Kidney capillary endothelial cell (primary cell): ENCODE measurements around the gene USHBP1.

Experiments used
- DNase-seq: peaks from one replicate; pipeline ENCODE4 v3.0.0-alpha.2; 2018; ENCODE audit warnings: low spot score

The USHBP1 gene

DNA sequence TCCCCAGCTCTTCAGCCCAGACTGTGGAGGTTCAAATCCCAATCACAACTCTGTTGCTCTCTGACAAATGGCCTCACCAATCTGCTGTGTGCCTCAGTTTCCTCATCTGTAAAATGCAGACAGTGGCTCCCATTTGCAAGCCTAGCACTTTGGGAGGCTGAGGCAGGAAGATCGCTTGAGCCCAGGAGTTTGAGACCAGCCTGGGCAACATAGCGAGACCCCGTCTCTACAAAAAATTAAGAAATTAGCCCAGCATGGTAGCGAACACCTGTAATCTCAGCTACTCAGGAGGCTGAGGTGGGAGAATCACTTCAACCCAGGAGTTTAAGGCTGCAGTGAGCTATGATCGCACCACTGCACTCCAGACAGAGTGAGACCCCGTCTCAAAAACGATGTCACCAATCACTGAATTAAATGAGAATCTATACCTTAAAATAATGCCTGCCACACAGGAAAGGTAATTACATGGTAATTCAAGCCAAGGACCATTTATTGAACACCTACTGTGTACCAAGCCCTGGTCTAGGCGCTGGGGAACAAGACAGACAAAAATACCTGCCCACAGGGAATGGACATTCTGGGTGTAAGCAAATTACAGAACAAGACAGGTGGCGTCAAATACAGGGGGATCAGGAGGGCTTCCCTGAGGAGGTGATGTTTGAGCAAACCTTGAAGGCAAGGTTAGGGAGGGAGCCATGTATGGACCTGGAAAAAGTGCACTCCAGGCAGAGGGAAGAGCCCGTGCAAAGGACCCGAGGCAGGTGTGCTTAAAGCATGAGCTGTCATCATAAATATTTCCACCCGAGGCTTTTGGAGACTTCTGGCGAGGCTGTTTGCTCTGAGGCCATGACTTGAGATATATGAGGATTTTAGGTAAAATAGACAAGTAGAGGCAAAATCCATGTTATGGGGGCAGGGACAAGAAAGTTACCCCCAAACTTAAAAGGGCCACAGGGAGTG is 26.5 kb downstream of the USHBP1 start:
- DNase-seq, result no peak

DNA sequence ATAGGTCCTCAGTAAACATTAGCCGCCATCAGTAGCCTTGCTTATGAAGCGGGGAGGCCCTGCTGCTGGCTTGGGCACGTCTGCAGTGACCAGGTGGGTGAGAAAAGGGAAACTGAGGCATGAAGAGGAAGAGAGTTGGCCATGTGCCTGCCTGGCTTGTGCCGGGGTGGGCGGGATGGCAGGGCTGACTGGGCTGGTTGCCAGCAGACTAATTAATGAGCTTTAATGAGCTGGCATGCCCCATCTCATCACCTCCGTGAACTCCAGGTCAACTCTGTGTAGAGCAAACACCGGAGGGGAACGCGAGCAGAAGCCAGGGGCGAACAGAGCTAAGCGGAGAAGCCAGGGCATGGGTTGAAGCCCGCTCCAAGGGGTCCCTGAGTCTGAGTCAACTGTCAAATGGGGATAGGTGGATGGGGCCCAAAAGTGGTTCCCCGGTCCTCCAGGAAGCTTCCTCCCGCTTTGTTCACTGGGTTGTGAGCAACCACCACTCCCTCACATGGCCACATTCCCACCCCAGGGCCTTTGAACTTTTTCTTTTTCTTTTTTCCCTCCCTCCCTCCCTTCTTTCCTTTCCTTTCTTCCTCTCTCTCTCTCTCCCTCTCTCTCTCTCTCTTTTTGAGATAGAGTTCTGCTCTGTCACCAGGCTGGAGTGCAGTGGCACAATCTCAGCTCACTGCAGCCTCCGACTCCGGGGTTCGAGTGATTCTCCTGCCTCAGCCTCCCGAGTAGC is 27.6 kb downstream of the USHBP1 start:
- no peak for DNase-seq

DNA sequence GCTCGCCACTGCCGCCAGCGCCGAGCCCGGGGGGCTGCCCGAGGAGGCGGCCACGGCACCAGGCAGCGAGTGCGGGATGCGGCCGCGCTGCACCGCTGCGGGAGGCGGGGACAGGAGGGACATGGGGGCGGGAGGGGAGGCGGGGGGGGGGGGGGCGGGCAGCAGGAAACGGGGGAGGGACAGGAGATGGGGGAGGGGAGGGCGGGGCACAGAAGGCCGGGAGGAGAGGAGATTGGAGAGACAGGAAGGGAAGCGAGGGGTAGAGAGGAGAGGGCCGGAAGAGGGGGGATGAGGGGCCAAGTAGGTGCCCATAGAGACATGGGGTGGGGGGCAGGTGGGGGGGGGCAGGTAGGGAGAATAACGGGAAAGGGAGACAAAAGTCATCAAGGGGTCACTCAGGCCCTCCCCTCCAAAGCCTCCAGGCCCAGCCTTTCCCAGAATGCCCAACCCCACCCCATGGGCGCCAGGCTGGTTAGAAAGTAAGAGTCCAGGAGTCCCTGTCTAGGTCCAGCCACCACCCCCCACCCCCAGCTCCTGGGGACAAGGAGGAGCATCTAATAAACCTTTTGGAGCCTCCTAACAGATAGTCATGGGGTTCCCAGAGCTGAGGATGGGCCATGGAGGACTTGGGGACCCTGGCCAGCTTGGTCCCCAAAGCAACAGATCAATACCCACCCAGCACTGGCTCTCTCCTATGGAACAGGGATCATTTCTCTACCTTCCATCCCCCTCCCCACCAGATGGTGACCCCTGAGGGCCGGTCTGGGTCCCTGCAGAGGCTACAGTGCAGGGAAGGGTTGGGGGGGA is 28.4 kb downstream of the USHBP1 start:
- DNase-seq, result no peak

DNA sequence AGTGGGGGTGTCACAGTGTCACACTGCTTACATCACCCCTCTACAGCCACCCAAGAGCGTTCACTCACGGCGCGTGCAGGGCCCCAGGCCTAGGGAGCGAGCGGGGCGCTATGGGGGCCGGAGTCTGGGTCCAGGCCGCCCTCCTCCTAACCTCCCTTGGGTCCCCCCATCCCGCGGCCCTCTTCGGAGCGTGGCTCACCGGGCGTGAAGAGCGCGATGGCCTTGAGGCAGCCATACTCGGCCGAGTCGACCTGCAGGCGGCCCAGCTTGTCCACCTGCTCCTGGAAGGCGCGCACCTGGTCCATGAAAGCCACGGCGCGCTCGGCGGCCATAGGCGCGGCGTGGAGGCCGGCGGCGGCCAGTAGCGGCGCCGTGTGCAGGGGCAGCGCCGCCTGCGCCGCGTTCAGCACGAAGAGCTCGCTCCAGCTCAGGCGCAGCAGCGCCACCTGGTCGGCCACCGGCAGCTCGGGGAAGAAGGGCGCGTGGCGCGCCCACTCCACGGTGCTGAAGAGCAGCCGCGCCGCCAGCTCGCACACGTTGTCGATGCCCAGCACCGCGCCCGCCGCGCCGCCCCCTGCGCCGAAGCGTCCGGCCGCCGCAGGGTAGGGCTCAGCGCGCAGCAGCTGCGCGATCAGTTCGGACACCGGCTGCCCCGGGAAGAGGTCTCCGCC is 29.1 kb downstream of the USHBP1 start:
- DNase-seq, result no peak

DNA sequence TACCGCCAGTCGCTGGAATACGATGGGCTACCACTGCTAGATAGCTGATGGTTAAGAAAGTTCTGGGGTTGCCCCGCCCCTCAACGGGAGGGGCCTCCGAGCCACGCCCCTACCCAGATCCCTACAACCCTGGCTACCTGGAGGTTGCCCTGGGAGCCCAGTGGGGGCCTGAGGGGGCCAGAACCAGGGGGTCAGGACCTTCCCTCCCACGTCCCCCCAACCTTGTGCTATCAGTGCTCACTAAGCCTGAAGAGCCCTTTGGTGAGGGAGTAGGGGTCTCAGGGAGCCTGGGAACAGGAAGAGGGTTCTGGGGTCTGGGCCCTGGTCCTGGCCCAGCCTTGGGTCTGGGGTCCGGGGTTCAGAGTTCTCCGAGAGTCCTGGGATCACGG is 29.6 kb downstream of the USHBP1 start:
- DNase-seq, result no peak

DNA sequence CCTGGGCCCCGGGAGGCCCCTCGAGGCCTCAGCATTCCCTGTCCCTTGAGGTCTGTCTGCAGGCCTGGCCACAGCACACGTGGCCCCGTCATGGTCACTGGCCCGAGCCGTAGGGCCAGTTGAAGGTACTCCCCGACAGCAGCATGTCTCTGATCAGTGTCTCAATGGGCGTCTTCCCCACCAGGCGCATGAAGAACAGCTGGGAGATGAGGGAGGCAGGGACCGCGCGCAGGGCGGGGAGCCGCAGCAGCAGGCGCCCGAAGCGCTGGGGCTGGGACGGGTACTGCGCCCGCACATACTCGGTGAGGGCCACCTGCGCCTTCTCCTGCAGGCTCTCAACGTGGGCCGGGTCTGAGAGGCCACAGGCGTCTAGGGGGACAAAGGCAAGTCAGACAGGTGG is 32.3 kb downstream of the USHBP1 start:
- no peak for DNase-seq

DNA sequence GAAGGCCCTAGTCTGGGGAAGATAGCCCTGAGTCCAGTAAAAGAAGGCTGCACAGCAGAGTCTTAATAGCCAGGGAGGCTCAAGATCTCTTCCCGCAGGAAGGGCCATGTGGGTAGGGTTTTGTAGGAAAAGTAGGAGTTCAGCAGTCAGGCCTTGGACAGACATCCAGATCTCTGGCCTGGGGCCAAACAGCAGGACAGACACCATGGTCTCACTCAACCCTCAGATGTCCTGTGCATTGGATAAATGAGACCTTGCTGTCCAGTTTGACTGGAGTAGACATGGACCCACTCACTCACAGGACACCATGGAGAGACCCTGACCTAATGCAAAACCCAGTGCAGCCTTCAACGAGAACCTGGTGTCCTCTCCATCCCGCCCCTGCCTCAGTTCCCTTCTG is 34.7 kb downstream of the USHBP1 start:
- DNase-seq, result no peak

DNA sequence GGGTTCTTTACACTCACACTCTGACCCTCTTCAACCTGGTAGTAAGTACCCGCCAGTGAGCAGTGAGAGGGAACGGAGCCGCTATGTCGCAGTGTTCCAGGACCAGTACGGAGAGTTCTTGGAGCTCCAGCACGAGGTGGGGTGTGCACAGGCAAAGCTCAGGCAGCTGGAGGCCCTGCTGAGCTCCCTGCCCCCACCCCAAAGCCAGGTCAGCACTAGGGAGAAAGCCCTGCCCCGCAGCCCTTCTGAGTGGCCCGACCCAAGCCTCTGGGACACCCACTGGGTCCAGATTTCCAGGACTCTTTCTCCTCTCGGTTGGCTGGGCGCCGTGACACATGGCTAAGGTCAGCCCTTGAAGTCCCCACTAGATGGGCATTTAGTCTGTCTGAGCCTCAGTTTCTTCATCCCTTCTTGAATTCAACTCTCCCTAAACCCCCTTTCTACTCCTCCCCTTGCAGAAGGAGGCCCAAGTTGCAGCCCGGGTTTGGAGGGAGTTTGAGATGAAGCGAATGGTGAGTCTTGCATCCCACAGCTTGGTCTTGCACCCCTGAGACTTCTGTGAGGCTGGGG is 36.7 kb downstream of the USHBP1 start:
- no peak for DNase-seq

DNA sequence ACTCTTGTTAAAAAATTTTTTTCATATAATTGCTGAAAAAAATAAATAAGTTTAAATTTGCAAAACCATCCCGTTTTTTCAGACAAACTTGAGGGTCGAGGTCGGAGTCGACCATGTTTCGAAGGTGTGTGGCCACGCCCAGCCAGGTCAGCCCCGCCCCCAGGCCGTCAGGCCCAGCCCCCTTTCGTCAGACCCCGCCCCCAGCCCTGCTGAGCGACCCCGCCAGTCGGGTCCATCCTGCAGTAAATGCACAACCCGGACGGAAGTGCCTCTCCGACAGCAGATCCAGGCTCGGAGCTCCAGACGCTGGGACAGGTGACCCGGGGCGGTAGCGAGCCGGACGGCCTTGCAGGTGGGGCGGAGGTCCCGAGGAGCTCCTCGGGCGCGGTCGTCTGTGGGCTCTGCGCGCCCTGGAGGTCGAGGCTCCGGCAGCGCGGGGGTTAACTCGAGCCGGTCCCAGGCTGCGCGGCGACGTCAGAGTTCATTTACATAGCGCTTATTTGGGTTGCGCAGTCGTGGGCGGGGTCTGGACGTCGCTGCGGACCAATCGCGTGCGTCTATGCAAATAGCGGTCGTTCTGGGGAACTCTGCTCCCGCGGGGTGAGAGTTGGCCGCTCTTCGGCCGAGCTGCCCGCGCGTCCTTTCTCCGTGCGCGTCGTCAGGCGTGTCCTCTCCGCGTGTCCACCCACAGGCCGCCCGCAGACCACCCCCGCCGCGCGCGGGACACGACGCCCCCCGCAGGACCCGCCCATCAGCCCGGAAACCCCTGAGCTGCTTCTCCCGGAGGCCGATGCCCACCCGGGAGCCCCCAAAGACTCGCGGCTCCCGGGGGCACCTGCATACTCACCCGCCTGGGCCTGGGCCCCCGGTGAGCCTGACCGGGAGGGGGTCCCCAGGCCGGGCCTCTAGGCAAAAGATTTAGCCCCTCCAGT is 38.3 kb downstream of the USHBP1 start, which contains the start of gene OCEL1:
TSS of gene OCEL1 (plus strand) at position 225 of the 932 bp plus-strand sequence. CDS start at position 247, 22 bp downstream.
- DNase-seq, result peak; percentile 96

DNA sequence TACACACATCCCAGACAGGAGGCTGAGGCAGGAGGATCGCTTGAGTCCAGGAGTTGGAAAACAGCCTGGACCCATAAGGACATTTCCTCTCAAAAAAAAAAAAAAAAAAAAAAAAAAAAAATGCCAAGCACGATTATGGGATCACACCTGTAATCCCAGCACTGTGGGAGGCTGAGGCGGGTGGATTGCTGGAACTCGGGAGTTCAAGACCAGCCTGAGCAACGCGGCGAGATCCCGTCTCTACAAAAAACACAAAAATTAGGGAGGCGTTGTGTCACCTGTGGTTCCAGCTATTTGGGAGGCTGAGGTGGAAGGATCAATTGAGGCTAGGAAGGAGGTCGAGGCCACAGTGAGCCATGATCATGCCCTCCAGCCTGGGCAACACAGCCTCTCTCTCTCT is 39.5 kb downstream of the USHBP1 start:
- no peak for DNase-seq

DNA sequence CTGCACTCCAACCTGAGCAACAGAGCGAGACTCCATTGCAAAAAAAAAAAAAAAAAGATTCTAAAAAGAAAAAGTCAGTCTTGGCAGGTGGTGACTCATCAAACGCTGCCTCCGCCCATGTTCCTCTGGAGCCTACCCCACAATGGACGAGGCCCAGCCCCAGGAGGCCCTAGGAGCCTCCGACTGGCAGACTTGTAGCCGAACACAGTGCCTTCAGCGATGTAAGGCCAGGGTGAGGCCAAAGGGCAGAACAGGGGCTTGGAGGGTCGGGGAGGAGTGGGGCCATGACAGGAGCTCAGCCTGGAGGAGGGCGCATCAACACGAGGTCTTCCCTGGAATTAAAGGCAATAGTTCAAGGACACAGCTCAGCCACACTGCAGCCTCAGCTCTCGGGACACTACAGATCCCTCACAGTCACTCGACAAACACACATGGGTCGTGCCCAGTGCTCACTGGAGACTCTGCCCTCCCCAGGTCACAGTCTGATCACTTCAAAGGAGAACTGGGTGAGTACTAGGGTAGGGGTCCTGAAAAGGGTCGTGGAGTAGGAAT is 44.3 kb downstream of the USHBP1 start:
- DNase-seq, result no peak

DNA sequence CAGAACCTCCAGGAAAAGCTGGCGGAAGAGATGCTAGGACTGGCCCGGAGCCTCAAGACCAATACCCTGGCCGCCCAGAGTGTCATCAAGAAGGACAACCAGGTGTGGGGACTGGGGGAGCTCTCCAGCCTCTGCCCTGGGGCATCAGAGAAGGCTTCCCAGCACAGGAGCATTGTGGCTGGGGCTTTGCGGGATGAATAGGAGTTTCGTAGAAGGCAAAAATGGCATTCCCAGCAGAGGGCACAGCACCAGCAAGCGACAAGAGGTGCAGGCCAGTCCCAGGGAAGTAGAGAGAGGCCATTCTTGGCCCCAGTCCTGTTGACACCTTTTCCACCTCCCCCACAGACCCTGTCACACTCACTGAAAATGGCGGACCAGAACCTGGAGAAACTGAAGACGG is 45.3 kb downstream of the USHBP1 start:
- DNase-seq, result no peak

DNA sequence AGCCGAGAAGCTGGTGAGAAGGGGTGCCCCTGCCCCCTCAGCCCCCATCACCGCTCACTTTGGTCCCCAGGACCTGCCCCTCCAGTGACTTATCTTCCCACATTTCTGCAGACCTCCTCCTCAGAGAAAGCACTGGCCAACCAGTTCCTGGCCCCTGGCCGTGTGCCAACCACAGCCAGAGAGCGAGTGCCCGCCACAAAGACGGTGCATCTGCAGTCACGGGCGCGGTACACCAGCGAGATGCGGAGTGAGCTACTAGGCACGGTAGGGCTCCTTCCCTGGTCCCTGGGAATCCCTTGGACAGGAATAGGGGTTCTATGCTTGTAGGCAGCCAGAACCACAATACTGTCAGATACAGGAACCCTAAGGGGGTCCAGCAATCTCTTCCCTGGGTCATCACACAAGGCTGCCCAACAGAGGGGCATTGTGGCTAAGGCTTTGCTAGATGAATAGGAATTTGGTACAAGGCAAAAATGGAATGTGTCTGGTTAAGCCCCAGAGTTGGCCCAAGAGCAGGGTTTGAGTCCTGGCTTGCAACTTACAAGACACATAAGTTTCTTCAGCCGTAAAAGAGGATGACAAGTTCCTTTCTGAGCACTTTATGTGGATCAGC is 48.4 kb downstream of the USHBP1 start:
- DNase-seq, result no peak

DNA sequence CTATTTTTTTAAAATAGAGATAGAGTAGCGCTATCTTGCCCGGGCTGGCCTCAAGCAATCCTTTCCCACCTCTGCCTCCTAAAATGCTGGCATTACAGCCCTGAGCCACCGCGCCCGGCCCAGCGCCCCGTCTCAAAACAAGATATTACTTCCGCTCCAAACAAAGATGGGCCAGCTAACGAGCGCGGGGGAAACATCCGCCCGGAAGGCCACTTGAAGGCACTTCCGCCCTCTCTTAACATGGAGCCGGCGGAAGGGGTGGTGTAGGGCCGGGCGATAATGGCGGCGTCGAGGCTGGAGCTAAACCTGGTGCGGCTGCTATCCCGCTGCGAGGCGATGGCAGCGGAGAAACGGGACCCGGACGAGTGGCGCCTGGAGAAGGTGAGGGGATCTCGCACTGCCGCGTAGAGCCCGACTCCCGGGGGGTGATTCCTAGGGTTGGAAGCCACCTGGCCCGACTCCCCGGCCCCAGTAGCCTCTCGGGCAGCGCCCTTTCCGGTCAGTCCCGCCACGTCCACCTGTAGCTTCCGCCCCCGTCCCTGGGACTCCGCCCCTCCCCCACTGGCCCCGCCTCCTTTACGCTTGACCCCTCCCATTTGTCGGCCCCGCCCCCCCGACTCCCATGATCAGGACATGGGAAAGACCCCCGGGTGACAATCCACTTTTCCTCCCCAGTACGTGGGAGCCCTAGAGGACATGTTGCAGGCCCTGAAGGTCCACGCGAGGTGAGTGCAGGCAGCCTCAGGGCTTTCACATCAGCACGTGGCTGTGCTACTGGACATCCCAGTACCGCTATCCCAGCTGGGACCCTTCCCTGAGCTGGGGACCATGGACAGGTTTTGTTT is 49.2 kb downstream of the USHBP1 start, which contains the start of gene USE1:
TSS of gene USE1 (plus strand) at position 231 of the 845 bp plus-strand sequence. CDS start at position 280, 49 bp downstream.
- peak; percentile 78 for DNase-seq

DNA sequence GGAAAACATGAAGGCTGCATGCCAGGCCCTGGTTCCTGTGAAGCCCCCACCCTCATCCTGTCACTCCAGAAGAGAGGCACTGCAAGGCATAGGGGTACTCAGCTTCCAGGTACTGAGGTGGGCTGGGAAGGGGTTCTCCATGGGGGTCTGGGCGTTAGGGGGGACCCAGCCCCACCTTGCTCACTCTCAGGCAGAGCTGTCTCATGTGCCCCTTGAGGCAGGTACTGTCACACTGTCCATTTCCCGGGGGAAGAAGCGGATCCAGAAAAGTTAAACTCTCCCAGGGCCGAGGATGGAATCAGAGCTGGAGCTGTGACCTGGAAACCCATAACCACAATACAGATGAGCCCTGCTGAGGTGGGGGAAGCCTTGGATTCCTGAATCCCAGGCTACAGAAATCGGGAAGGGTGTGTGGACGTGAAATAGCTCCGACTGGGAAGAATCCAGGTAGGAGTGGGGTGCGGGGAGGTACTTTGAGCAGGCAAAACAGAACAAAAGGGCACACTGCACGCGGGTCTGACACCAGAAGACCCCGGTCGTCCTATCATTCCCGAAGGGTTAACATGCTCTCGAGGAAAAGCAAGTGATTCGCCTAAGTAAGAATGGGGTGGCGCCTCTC is 49.9 kb downstream of the USHBP1 start:
- no peak for DNase-seq

DNA sequence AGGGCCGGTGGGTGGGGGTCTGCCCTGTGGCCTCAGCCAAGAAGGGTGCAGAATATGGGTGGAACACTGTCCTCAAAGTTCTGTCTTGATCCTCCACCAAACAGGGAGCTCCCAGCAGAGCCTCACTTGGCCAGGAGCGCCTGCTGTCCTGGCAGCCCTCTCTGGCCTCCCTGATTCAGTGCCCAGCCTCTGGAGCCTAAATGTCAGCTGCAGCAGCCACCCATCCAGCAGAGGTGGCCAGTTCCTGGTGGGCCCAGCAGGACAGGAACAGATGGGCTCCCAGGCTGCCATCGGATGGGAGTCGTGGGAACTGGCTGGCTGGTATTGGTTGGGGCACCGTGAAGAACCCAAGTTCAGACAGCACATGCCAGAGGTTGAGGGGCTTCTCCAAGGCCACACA is 51.2 kb downstream of the USHBP1 start:
- no peak for DNase-seq

DNA sequence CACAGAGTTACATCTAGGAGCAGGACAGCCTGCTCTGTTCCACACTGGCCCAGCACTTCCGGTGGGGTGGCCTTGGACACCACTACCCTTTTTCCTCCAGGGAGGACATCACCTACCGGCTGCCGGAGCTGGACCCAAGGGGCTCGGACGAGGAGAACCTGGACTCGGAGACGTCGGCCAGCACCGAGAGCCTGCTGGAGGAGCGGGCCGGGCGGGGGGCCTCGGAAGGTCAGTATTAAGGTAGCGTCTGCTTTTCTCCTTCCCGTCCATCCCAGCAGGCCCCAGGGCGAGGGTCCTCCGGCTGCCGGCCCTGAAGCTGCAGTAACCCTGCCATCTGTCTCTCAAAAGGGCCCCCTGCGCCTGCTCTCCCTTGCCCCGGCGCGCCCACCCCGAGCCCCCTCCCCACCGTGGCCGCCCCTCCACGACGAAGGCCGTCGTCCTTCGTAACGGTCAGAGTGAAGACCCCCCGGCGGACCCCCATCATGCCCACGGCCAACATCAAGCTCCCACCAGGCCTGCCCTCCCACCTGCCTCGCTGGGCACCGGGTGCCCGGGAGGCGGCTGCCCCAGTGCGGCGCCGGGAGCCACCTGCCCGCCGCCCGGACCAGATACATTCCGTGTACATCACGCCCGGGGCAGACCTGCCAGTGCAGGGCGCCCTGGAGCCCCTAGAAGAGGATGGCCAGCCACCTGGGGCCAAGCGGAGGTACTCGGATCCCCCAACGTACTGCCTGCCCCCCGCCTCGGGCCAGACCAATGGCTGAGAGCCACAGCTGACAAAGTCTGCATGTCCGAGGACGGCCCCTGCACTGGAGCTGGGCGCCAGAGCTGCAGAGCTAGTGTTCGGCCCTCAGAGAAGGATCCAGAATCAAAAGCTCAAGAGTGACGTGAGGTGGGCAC is 52.7 kb downstream of the USHBP1 start:
- DNase-seq, result no peak
